HEK293T (cell line): ENCODE results near the gene C19orf38.
"Not testable (repeated sequence)": the region's sequence is repeated elsewhere in the genome, so short reads cannot be mapped to it uniquely, and the experiment has no call there.

Source experiments
- CTCF ChIA-PET: fragments of 350-600 bp; formaldehyde crosslinking; extraction: SDS; loops from one replicate; lab custom pipeline; 2021; ENCODE audit warnings: antibody characterized with exemption, inconsistent platforms; lab: Yijun Ruan, JAX
- POLR2A ChIA-PET: fragments of 350-600 bp; formaldehyde crosslinking; extraction: SDS; loops from one replicate; lab custom pipeline; 2020; ENCODE audit warnings: antibody characterized with exemption, inconsistent platforms; lab: Yijun Ruan, JAX
- DNase-seq: peaks from one replicate; pipeline ENCODE4 v3.0.0; 2012; ENCODE audit warnings: mixed read lengths; ENCODE audit errors: extremely low spot score
- ARNT ChIP-seq: fragments of 450-650 bp; IDR thresholded peaks from 2 replicates; pipeline ENCODE4 v1.6.1; 2017; ENCODE audit warnings: mild to moderate bottlenecking
- BHLHE40 ChIP-seq: fragments of 450-650 bp; IDR thresholded peaks from 2 replicates; pipeline ENCODE4 v1.6.1; 2016; ENCODE audit warnings: mild to moderate bottlenecking, moderate library complexity, borderline replicate concordance
- CTBP1 ChIP-seq: fragments of 450-650 bp; IDR thresholded peaks from 2 replicates; pipeline ENCODE4 v1.6.1; 2016; ENCODE audit warnings: borderline replicate concordance
- ELF4 ChIP-seq: fragments of 450-650 bp; IDR thresholded peaks from 2 replicates; pipeline ENCODE4 v1.6.1; 2017; ENCODE audit warnings: antibody characterized with exemption
- FOXA1 ChIP-seq: fragments of 450-650 bp; IDR thresholded peaks from 2 replicates; pipeline ENCODE4 v1.6.1; 2016; ENCODE audit warnings: mild to moderate bottlenecking
- FOXK2 ChIP-seq: fragments of 450-650 bp; IDR thresholded peaks from 2 replicates; pipeline ENCODE4 v1.6.1; 2016; ENCODE audit warnings: mild to moderate bottlenecking
- FOXM1 ChIP-seq: fragments of 450-650 bp; IDR thresholded peaks from 2 replicates; pipeline ENCODE4 v1.6.1; 2017; ENCODE audit warnings: mild to moderate bottlenecking, borderline replicate concordance
- HDGF ChIP-seq: fragments of 450-650 bp; IDR thresholded peaks from 2 replicates; pipeline ENCODE4 v1.6.1; 2017; ENCODE audit warnings: antibody characterized with exemption, borderline replicate concordance
- L3MBTL2 ChIP-seq: fragments of 450-650 bp; conservative IDR thresholded peaks from 2 replicates; pipeline ENCODE4 v1.6.1; 2016; ENCODE audit warnings: mild to moderate bottlenecking
- LEF1 ChIP-seq: fragments of 450-650 bp; IDR thresholded peaks from 2 replicates; pipeline ENCODE4 v1.6.1; 2017; ENCODE audit warnings: mild to moderate bottlenecking, borderline replicate concordance
- NFRKB ChIP-seq: fragments of 450-650 bp; IDR thresholded peaks from 2 replicates; pipeline ENCODE4 v1.6.1; 2016; ENCODE audit warnings: mild to moderate bottlenecking, moderate library complexity
- SP1 ChIP-seq: fragments of 450-650 bp; IDR thresholded peaks from 2 replicates; pipeline ENCODE4 v1.6.1; 2017
- SUZ12 ChIP-seq: fragments of 450-650 bp; IDR thresholded peaks from 2 replicates; pipeline ENCODE4 v1.6.1; 2016; ENCODE audit warnings: mild to moderate bottlenecking
- TARDBP ChIP-seq: fragments of 450-650 bp; IDR thresholded peaks from 2 replicates; pipeline ENCODE4 v1.6.1; 2016
- ZNF384 ChIP-seq: fragments of 450-650 bp; IDR thresholded peaks from 2 replicates; pipeline ENCODE4 v1.6.1; 2016
- TF ChIP-seq, protein P1 (sequence below): fragments of 450-650 bp; IDR thresholded peaks from 2 replicates; pipeline ENCODE4 v1.6.1; 2016

C19orf38 gene

DNA sequence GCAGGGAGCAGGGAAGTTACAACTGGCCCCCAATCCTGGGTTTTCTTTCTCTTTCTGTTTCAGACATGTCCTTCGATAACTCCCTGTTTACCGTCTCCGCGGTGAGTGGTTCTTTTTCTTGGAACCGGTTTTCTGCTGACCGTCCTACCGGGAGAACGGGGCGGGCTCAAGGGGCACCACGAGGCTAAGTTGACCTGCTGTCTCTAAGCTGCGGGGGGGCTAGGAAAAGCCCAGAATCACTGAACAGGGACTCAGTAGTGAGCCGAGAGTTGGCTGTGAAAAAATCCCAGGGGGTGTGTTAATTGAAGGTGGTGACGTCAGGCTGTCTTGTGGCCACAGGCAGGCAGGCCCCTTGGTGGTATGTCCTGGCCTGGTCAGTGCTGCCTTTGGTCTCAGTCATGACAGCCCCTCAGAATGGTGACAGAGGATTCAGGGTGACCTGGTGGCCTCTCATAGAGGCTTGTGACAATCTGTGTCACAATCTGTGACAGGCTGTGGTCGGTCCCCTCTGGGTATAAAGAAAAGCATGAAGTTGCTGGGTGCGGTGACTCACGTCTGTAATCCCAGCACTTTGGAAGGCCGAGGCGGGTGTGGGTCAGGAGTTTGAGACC lies 15.0 kb downstream of the C19orf38 start:
- no peak for TF ChIP-seq L3MBTL2
- TF ChIP-seq ARNT, result no peak
- no peak for TF ChIP-seq NFRKB
- no peak for TF ChIP-seq TARDBP
- TF ChIP-seq HDGF, result no peak
- no peak for TF ChIP-seq FOXA1
- ChIA-PET POLR2A (interaction anchor here (1.0 to 6.1 kb wide), 4 partner anchors 16 to 146 kb away, joined by 3 to 72 read pairs (median 6); partner anchors contain the start of gene TMED1), CTCF (interaction anchor here (1.0 to 4.5 kb wide), 5 partner anchors 8 to 168 kb away, joined by 3 to 48 read pairs (median 3); partner anchors contain the start of gene CARM1)
- no peak for DNase-seq

DNA sequence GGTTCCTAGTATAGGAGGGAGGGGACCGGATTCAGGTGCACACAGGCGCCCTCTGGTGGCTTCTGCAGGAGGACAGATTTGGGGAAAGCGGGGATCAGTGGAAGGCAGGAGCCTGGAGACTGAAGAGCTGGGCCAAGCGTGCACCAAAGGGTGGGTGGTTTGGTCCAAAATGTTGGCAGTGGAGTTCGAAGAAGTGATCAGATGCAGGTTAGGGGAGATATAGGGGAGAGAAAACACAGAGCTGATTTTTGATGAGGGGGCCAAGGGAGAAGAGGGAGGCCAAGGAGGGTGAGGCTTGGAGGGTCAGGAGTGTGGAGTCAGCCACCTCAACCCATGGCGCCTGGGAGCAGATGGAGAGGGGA lies 16.3 kb downstream of the C19orf38 start:
- no peak for TF ChIP-seq SUZ12
- TF ChIP-seq FOXA1, result no peak
- no peak for TF ChIP-seq HDGF
- TF ChIP-seq LEF1, result no peak
- TF ChIP-seq FOXK2, result no peak
- no peak for TF ChIP-seq ELF4
- no peak for TF ChIP-seq CTBP1
- TF ChIP-seq ARNT, result no peak
- TF ChIP-seq BHLHE40, result no peak
- no peak for TF ChIP-seq L3MBTL2
- TF ChIP-seq, protein P1, sequence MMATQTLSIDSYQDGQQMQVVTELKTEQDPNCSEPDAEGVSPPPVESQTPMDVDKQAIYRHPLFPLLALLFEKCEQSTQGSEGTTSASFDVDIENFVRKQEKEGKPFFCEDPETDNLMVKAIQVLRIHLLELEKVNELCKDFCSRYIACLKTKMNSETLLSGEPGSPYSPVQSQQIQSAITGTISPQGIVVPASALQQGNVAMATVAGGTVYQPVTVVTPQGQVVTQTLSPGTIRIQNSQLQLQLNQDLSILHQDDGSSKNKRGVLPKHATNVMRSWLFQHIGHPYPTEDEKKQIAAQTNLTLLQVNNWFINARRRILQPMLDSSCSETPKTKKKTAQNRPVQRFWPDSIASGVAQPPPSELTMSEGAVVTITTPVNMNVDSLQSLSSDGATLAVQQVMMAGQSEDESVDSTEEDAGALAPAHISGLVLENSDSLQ, result no peak
- no peak for TF ChIP-seq FOXM1
- TF ChIP-seq SP1, result no peak
- TF ChIP-seq ZNF384, result no peak
- DNase-seq, result peak; percentile 81
- CTCF ChIA-PET, result interaction anchor here (0.5 to 4.5 kb wide), 30 partner anchors 8 to 1011 kb away, joined by 3 to 48 read pairs (median 4); partner anchors contain the start of genes DNM2, QTRT1 and TMED1
- POLR2A ChIA-PET, result interaction anchor here (0.6 to 6.1 kb wide), 6 partner anchors 12 to 163 kb away, joined by 3 to 72 read pairs (median 5); partner anchors contain the start of genes QTRT1 and TMED1

DNA sequence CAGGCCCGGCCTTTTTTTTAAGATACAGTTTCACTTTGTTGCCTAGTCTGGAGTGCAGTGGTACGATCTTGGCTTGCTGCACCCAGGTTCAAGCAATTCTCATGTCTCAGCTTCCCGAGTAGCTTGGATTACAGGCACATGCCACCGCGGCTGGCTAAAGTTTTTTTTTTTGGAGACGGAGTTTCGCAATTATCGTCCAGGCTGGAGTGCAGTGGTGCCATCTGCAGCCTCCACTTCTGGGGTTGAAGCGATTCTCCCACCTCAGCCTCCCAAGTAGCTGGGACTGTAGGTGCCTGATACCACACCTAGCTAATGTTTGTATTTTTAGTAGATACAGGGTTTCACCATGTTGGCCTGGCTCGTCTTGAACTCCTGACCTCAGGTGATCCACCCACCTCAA lies 18.3 kb downstream of the C19orf38 start:
- POLR2A ChIA-PET, result interaction anchor here (6.1 kb wide), 1 partner anchor 30 kb away, joined by 72 read pairs; the partner anchor contains the start of gene TMED1
- no peak for TF ChIP-seq NFRKB
- TF ChIP-seq BHLHE40, result no peak
- no peak for TF ChIP-seq FOXM1
- no peak for TF ChIP-seq ARNT
- TF ChIP-seq SUZ12, result no peak
- no peak for TF ChIP-seq CTBP1
- no peak for TF ChIP-seq SP1
- TF ChIP-seq ELF4, result no peak
- no peak for TF ChIP-seq HDGF
- TF ChIP-seq LEF1, result no peak
- DNase-seq, result no peak
- CTCF ChIA-PET, result interaction anchor here (1.3 to 4.5 kb wide), 2 partner anchors 13 to 30 kb away, joined by 8 to 48 read pairs; partner anchors contain the start of gene TMED1

DNA sequence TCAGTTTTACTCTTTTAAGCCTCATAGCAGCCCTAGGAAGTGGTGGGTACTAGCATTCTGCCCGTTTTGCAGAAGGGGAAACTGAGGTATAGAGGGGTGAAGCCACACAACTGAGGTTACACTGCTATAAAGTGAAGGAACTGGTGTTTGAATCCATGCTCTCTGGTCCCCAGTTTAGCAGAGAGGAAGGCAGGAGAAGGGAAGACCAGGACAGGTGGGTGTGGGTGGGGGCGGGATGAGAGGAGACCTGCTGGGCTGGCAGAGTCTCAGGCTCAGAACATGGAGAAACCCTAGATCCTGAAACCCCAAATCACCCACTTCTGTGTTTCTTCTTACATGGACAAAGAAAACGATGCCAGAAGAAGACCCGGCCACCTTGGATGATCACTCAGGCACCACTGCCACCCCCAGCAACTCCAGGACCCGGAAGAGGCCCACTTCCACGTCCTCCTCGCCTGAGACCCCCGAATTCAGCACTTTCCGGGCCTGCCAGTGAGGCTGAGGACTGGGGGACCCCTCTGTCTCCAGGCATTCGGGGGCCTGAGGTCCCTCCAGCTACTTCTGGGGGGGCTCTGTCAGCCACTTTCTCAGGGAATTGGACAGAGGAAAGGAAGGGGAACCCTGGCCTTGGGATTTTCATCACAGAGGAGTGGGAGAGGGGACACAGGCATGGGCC lies 20.8 kb downstream of the C19orf38 start:
- ChIA-PET CTCF (interaction anchor here (1.7 kb wide), 1 partner anchor 11 kb away, joined by 4 read pairs; no protein-coding TSS in a partner anchor), POLR2A (interaction anchor here (4.8 kb wide), 1 partner anchor 33 kb away, joined by 20 read pairs; the partner anchor contains the start of gene TMED1)
- TF ChIP-seq ZNF384 (no peak), CTBP1 (no peak), FOXM1 (no peak), ARNT (no peak), NFRKB (no peak), L3MBTL2 (no peak), HDGF (no peak), ELF4 (no peak), SUZ12 (no peak), FOXA1 (no peak), SP1 (no peak), LEF1 (no peak), BHLHE40 (no peak)
- TF ChIP-seq, protein P1, result no peak
- no peak for DNase-seq

DNA sequence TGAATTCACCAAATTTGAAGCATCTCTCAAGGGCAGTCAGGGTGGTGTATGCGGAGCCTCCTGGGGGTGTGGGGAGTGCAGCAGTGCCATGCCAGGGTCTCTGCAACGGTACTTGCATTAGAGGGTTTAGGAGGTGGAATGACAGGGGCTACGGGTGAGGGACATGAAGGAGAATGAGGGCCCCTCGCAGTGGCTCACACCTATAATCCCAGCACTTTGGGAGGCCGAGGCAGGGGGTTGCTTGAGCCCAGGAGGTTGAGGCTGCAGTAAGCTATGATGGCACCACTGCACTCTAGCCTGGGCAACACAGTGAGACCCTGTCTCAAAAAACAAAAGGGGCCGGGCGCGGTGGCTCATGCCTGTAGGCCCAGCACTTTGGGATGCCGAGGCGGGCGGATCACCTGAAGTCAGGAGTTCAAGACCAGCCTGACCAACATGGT lies 21.7 kb downstream of the C19orf38 start:
- DNase-seq, result not testable (repeated sequence)
- ChIA-PET POLR2A (interaction anchor here (1.4 to 4.8 kb wide), 2 partner anchors 34 to 53 kb away, joined by 3 to 20 read pairs; partner anchors contain the start of gene TMED1), CTCF (interaction anchor here (0.6 kb wide), 1 partner anchor 67 kb away, joined by 6 read pairs; no protein-coding TSS in a partner anchor)

DNA sequence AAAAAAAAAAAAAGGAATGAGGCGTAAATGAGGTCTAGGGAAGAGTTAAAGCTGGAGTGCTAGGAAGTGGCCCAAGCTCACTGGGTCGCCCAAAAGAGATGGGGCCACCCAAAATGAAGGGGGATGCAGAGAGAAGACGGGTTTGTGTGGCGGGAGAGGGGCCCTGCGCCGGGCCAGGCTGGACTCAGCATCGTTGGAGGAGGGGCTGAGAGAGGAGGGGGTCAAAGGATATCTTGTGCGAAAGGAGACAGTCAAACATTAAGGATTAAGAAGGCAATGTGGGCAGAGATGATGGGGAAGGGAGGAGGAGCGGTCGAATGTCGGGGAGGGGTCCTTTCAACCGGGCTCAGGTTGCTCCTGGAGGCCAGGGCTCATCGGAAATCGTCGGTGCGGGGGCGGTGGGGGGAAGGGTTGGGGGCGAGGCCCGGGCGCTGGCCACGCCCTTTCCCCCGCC lies 22.3 kb downstream of the C19orf38 start:
- TF ChIP-seq FOXA1, result no peak
- peak; percentile 93 for TF ChIP-seq ZNF384
- TF ChIP-seq ELF4, result no peak
- POLR2A ChIA-PET, result interaction anchor here (0.6 to 4.8 kb wide), 3 partner anchors 35 to 153 kb away, joined by 3 to 20 read pairs (median 3); partner anchors contain the start of genes DNM2 and TMED1
- DNase-seq, result no peak
- CTCF ChIA-PET, result interaction anchor here (0.5 to 1.1 kb wide), 17 partner anchors 8 to 200 kb away, joined by 3 to 13 read pairs (median 4); partner anchors contain the start of genes DNM2 and TMED1
